A549 (cell line): ENCODE results near the gene ACER3.

ENCODE experiments used
- CEBPB ChIP-seq, 2 experiments: fragments of >200 bp in 1 of 2; sonication (Bioruptor Twin) in 1 of 2; formaldehyde crosslinking in 1 of 2; IDR thresholded peaks; 2 replicates each; pipeline ENCODE4 v1.6.1; 2012 to 2016
- EP300 ChIP-seq, 2 experiments: fragments of >200 bp; sonication (Bioruptor Twin); formaldehyde crosslinking; IDR thresholded peaks; 2 replicates in 1 of 2; 3 replicates in 1 of 2; pipeline ENCODE4 v1.6.1; 2016 to 2017
- JUNB ChIP-seq: fragments of >200 bp; sonication (Bioruptor Twin); formaldehyde crosslinking; IDR thresholded peaks from 2 replicates; pipeline ENCODE4 v1.6.1; 2016
- NR3C1 ChIP-seq: fragments of >200 bp; sonication (Bioruptor Twin); formaldehyde crosslinking; IDR thresholded peaks from 3 replicates; pipeline ENCODE4 v1.6.1; 2017
- PHF8 ChIP-seq: fragments of 200-600 bp; sonication (generic); IDR thresholded peaks from 2 replicates; pipeline ENCODE4 v1.6.1; 2016; ENCODE audit warnings: low read depth, mild to moderate bottlenecking, antibody characterized with exemption, moderate library complexity, borderline replicate concordance
- POLR2A ChIP-seq: IDR thresholded peaks from 2 replicates; pipeline ENCODE4 v1.6.1; 2012; ENCODE audit warnings: mild to moderate bottlenecking, low read length
- RAD21 ChIP-seq, 2 experiments: fragments of >200 bp in 1 of 2; sonication (Bioruptor Twin) in 1 of 2; formaldehyde crosslinking in 1 of 2; IDR thresholded peaks in 1 of 2; conservative IDR thresholded peaks in 1 of 2; 2 replicates in 1 of 2; 3 replicates in 1 of 2; pipeline ENCODE4 v1.6.1; 2012 to 2018; ENCODE audit warnings: inconsistent platforms in 1 of 2
- RARB ChIP-seq: fragments of 250-450 bp; sonication (Bioruptor Pico); IDR thresholded peaks from 2 replicates; pipeline ENCODE4 v1.8.0; 2021; ENCODE audit warnings: mild to moderate bottlenecking, moderate library complexity
- RCOR1 ChIP-seq: fragments of 150-350 bp; IDR thresholded peaks from 2 replicates; pipeline ENCODE4 v1.6.1; 2014; ENCODE audit warnings: antibody characterized with exemption, low read length, low read depth
- SREBF2 ChIP-seq: fragments of 450-650 bp; IDR thresholded peaks from 2 replicates; pipeline ENCODE4 v1.6.1; 2014; ENCODE audit warnings: mild to moderate bottlenecking, moderate library complexity
- ZSCAN20 ChIP-seq: fragments of 250-450 bp; sonication (Bioruptor Pico); IDR thresholded peaks from 2 replicates; pipeline ENCODE4 v1.8.0; 2022; ENCODE audit warnings: mild to moderate bottlenecking, moderate library complexity
- TF ChIP-seq, protein P1 (sequence below): fragments of >200 bp; sonication (Bioruptor Twin); formaldehyde crosslinking; IDR thresholded peaks from 3 replicates; pipeline ENCODE4 v1.6.1; 2016
- TF ChIP-seq, protein P2 (sequence below): fragments of >200 bp; sonication (Bioruptor Twin); formaldehyde crosslinking; IDR thresholded peaks from 3 replicates; pipeline ENCODE4 v1.5.1; 2016
- TF ChIP-seq, protein P3 (sequence below): IDR thresholded peaks from 2 replicates; pipeline ENCODE4 v1.6.1; 2012

DNA sequence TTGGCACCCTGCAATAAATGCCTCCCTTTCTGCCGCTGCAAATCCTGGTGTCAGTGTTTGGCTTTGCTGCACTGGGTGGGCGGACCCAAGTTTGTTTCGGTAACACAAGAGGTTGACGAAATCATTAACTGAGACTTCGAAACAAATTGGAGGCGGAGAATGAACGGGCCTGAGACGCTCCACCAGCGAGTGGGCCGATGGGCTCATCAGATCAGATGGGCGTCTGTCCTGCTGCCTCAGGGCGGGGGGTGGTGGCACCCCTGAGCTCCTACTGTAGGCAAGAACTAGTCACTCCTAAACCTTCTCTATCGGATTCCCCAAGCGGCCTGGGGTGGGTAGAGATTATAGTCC lies 205.1 kb downstream of the ACER3 start:
- TF ChIP-seq, protein P1, sequence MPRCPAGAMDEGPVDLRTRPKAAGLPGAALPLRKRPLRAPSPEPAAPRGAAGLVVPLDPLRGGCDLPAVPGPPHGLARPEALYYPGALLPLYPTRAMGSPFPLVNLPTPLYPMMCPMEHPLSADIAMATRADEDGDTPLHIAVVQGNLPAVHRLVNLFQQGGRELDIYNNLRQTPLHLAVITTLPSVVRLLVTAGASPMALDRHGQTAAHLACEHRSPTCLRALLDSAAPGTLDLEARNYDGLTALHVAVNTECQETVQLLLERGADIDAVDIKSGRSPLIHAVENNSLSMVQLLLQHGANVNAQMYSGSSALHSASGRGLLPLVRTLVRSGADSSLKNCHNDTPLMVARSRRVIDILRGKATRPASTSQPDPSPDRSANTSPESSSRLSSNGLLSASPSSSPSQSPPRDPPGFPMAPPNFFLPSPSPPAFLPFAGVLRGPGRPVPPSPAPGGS = no peak
- TF ChIP-seq RARB (no peak), ZSCAN20 (CRISPR knock-in tag) (no peak), EP300 (IDR thresholded peaks at IDR 0.05) (no peak), NR3C1 (no peak), RCOR1 (no peak), JUNB (no peak), POLR2A (no peak), CEBPB (IDR thresholded peaks at IDR 0.05) (no peak), SREBF2 (no peak), RAD21 (conservative IDR thresholded peaks at IDR 0.05 in 1 of 2, IDR thresholded peaks at IDR 0.05 in 1 of 2) (no peak), PHF8 (no peak)
- TF ChIP-seq, protein P2, sequence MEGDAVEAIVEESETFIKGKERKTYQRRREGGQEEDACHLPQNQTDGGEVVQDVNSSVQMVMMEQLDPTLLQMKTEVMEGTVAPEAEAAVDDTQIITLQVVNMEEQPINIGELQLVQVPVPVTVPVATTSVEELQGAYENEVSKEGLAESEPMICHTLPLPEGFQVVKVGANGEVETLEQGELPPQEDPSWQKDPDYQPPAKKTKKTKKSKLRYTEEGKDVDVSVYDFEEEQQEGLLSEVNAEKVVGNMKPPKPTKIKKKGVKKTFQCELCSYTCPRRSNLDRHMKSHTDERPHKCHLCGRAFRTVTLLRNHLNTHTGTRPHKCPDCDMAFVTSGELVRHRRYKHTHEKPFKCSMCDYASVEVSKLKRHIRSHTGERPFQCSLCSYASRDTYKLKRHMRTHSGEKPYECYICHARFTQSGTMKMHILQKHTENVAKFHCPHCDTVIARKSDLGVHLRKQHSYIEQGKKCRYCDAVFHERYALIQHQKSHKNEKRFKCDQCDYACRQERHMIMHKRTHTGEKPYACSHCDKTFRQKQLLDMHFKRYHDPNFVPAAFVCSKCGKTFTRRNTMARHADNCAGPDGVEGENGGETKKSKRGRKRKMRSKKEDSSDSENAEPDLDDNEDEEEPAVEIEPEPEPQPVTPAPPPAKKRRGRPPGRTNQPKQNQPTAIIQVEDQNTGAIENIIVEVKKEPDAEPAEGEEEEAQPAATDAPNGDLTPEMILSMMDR = no peak
- TF ChIP-seq, protein P3, sequence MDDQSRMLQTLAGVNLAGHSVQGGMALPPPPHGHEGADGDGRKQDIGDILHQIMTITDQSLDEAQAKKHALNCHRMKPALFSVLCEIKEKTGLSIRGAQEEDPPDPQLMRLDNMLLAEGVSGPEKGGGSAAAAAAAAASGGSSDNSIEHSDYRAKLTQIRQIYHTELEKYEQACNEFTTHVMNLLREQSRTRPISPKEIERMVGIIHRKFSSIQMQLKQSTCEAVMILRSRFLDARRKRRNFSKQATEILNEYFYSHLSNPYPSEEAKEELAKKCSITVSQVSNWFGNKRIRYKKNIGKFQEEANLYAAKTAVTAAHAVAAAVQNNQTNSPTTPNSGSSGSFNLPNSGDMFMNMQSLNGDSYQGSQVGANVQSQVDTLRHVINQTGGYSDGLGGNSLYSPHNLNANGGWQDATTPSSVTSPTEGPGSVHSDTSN = no peak
